Liver (tissue), 3 donors: ENCODE measurements around the gene CGN.

Experiments used
- FOXA2 ChIP-seq: IDR thresholded peaks from 2 replicates; pipeline ENCODE4 v1.6.1; 2016; ENCODE audit warnings: antibody characterized with exemption
- GABPA ChIP-seq, 2 donors: IDR thresholded peaks in 1 of 2; conservative IDR thresholded peaks in 1 of 2; 2 replicates each; pipeline ENCODE4 v1.6.1; 2016; ENCODE audit warnings: antibody characterized with exemption in 2 of 2, mild to moderate bottlenecking in 1 of 2, moderate library complexity in 1 of 2
- HNF4G ChIP-seq: IDR thresholded peaks from 2 replicates; pipeline ENCODE4 v1.6.1; 2016; ENCODE audit warnings: antibody characterized with exemption
- JUND ChIP-seq, 2 donors: IDR thresholded peaks; 2 replicates each; pipeline ENCODE4 v1.6.1; 2016; ENCODE audit warnings: antibody characterized with exemption in 2 of 2
- RAD21 ChIP-seq, 2 donors: IDR thresholded peaks; 2 replicates each; pipeline ENCODE4 v1.6.1; 2016; ENCODE audit warnings: antibody characterized with exemption in 2 of 2, mild to moderate bottlenecking in 2 of 2
- SP1 ChIP-seq: IDR thresholded peaks from 2 replicates; pipeline ENCODE4 v1.6.1; 2018; ENCODE audit warnings: antibody characterized with exemption, mild to moderate bottlenecking
- TAF1 ChIP-seq: conservative IDR thresholded peaks from 2 replicates; pipeline ENCODE4 v1.6.1; 2016; ENCODE audit warnings: antibody characterized with exemption, mild to moderate bottlenecking
- YY1 ChIP-seq: IDR thresholded peaks from 2 replicates; pipeline ENCODE4 v1.6.1; 2016; ENCODE audit warnings: antibody characterized with exemption, mild to moderate bottlenecking
- TF ChIP-seq, protein P1 (sequence below): fragments of 150-350 bp; IDR thresholded peaks from 2 replicates; pipeline ENCODE4 v1.5.1; 2017; ENCODE audit warnings: improper control_type of control experiment, low read depth, low read length; ENCODE audit not compliant: missing input control
- TF ChIP-seq, protein P2 (sequence below): IDR thresholded peaks from 2 replicates; pipeline ENCODE4 v1.6.1; 2016; ENCODE audit warnings: antibody characterized with exemption
- TF ChIP-seq, protein P3 (sequence below): IDR thresholded peaks from 2 replicates; pipeline ENCODE4 v1.6.1; 2016; ENCODE audit warnings: antibody characterized with exemption, mild to moderate bottlenecking
- TF ChIP-seq, protein P4 (sequence below): IDR thresholded peaks from 2 replicates; pipeline ENCODE4 v1.6.1; 2016; ENCODE audit warnings: antibody characterized with exemption
- donor health status: healthy.
- donor health status: healthy.

DNA sequence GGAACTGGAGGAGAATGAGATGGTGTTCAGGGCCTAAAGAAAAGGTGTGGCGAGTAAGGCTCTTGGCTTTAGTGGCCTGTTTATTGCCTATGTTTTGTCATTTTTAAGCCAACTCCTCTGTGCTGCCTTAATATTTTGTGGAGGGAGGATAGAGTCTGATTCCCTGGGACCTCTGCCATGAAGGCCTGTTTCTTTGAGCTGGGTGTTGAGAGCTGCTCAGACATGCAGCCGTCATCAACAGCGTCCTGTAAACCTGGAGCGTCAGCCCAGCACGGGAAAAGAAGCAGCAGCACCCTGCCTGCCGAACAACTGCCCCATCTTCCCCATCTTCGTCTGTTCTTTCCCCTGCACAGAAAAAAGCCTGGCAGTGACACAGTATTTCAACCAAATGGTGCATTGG lies 73.6 kb downstream of the CGN start:
- TF ChIP-seq RAD21 (IDR thresholded peaks at IDR 0.05) (no peak), YY1 (no peak), HNF4G (no peak), JUND (IDR thresholded peaks at IDR 0.05) (no peak), TAF1 (no peak), FOXA2 (no peak), SP1 (no peak), GABPA (IDR thresholded peaks at IDR 0.05 in 1 of 2, conservative IDR thresholded peaks at IDR 0.05 in 1 of 2) (no peak)
- TF ChIP-seq, protein P1, sequence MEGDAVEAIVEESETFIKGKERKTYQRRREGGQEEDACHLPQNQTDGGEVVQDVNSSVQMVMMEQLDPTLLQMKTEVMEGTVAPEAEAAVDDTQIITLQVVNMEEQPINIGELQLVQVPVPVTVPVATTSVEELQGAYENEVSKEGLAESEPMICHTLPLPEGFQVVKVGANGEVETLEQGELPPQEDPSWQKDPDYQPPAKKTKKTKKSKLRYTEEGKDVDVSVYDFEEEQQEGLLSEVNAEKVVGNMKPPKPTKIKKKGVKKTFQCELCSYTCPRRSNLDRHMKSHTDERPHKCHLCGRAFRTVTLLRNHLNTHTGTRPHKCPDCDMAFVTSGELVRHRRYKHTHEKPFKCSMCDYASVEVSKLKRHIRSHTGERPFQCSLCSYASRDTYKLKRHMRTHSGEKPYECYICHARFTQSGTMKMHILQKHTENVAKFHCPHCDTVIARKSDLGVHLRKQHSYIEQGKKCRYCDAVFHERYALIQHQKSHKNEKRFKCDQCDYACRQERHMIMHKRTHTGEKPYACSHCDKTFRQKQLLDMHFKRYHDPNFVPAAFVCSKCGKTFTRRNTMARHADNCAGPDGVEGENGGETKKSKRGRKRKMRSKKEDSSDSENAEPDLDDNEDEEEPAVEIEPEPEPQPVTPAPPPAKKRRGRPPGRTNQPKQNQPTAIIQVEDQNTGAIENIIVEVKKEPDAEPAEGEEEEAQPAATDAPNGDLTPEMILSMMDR, result no peak
- TF ChIP-seq, protein P2, sequence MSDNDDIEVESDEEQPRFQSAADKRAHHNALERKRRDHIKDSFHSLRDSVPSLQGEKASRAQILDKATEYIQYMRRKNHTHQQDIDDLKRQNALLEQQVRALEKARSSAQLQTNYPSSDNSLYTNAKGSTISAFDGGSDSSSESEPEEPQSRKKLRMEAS, result no peak
- TF ChIP-seq, protein P3, sequence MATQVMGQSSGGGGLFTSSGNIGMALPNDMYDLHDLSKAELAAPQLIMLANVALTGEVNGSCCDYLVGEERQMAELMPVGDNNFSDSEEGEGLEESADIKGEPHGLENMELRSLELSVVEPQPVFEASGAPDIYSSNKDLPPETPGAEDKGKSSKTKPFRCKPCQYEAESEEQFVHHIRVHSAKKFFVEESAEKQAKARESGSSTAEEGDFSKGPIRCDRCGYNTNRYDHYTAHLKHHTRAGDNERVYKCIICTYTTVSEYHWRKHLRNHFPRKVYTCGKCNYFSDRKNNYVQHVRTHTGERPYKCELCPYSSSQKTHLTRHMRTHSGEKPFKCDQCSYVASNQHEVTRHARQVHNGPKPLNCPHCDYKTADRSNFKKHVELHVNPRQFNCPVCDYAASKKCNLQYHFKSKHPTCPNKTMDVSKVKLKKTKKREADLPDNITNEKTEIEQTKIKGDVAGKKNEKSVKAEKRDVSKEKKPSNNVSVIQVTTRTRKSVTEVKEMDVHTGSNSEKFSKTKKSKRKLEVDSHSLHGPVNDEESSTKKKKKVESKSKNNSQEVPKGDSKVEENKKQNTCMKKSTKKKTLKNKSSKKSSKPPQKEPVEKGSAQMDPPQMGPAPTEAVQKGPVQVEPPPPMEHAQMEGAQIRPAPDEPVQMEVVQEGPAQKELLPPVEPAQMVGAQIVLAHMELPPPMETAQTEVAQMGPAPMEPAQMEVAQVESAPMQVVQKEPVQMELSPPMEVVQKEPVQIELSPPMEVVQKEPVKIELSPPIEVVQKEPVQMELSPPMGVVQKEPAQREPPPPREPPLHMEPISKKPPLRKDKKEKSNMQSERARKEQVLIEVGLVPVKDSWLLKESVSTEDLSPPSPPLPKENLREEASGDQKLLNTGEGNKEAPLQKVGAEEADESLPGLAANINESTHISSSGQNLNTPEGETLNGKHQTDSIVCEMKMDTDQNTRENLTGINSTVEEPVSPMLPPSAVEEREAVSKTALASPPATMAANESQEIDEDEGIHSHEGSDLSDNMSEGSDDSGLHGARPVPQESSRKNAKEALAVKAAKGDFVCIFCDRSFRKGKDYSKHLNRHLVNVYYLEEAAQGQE, result no peak
- TF ChIP-seq, protein P4, sequence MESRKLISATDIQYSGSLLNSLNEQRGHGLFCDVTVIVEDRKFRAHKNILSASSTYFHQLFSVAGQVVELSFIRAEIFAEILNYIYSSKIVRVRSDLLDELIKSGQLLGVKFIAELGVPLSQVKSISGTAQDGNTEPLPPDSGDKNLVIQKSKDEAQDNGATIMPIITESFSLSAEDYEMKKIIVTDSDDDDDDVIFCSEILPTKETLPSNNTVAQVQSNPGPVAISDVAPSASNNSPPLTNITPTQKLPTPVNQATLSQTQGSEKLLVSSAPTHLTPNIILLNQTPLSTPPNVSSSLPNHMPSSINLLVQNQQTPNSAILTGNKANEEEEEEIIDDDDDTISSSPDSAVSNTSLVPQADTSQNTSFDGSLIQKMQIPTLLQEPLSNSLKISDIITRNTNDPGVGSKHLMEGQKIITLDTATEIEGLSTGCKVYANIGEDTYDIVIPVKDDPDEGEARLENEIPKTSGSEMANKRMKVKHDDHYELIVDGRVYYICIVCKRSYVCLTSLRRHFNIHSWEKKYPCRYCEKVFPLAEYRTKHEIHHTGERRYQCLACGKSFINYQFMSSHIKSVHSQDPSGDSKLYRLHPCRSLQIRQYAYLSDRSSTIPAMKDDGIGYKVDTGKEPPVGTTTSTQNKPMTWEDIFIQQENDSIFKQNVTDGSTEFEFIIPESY, result no peak
